HepG2 (cell line): ENCODE data around the gene TRMT10C. TPM values are rescaled to one million over a fixed set of nuclear protein-coding genes. Genes with fewer than 3 reads are reported as not detected.

ENCODE experiments used
- ATAC-seq: fragments of 200-7000 bp; cut with Tn5 transposase; 3 replicates; pipeline ENCODE4 v1.9.1; 2020; ENCODE audit warnings: mild to moderate bottlenecking, moderate library complexity
- BruUV-seq: library from RNA; stranded (reverse); fragments of 400-500 nt; replicated peaks from 2 replicates; lab custom pipeline; 2021; lab: Mats Ljungman, UMichigan
- CTCF ChIA-PET: fragments of 300-600 bp; formaldehyde crosslinking; extraction: SDS; loops from one replicate; lab custom pipeline; 2021; ENCODE audit warnings: low total read pairs, inconsistent platforms, low intra/inter-chr PET ratio; lab: Yijun Ruan, JAX
- POLR2A ChIA-PET: fragments of 350-600 bp; sonication (Branson Sonifier 250); formaldehyde crosslinking; loops from one replicate; lab custom pipeline; 2020; ENCODE audit warnings: antibody characterized with exemption, inconsistent platforms; lab: Yijun Ruan, JAX
- DNase-seq: peaks from one replicate; pipeline ENCODE4 v3.0.0-alpha.2; 2015; ENCODE audit warnings: low spot score
- FAIRE-seq: peaks from 3 replicates; lab custom pipeline; 2011; peaks lifted over from hg19 to GRCh38; lab: Jason Lieb, UNC
- H2AFZ ChIP-seq: one replicate; pipeline ENCODE4 v1.6.1; 2011; ENCODE audit warnings: low read length, inconsistent platforms
- H3K27ac ChIP-seq: fragments of 300-600 bp; 3 replicates; pipeline ENCODE4 v1.8.0; 2011; ENCODE audit warnings: mixed run types, mild to moderate bottlenecking, mixed read lengths, low read length, inconsistent platforms; ENCODE audit not compliant: insufficient read depth; ENCODE audit errors: extremely low read length
- H3K27me3 ChIP-seq, 2 experiments: fragments of 200-600 bp in 1 of 2; 2 replicates in 1 of 2; 3 replicates in 1 of 2; pipeline versions ENCODE4 v1.6.0 to v1.8.0; 2011; ENCODE audit warnings: low read length in 2 of 2, mild to moderate bottlenecking in 2 of 2, moderate library complexity in 2 of 2, inconsistent platforms in 1 of 2; ENCODE audit not compliant: insufficient read depth in 2 of 2, control insufficient read depth in 1 of 2
- H3K36me3 ChIP-seq, 2 experiments: fragments of 200-600 bp in 1 of 2; replicated peaks in 1 of 2; 2 replicates in 1 of 2; 3 replicates in 1 of 2; pipeline versions ENCODE4 v1.5.1 to v1.8.0; 2011; ENCODE audit warnings: low read length in 2 of 2, inconsistent platforms in 1 of 2; ENCODE audit not compliant: insufficient read depth in 2 of 2, control insufficient read depth in 1 of 2
- H3K4me1 ChIP-seq: 2 replicates; pipeline ENCODE4 v1.5.1; 2012; ENCODE audit warnings: low read length, inconsistent platforms; ENCODE audit not compliant: insufficient read depth
- H3K4me2 ChIP-seq: 2 replicates; pipeline ENCODE4 v1.6.0; 2011; ENCODE audit warnings: low read depth, low read length, inconsistent platforms
- H3K4me3 ChIP-seq, 3 experiments: fragments of 200-600 bp in 1 of 3; sonication (generic), shearing (Covaris generic) in 1 of 3; replicated peaks in 1 of 3; 2 replicates each; pipeline ENCODE4 v1.5.1; 2011 to 2016; ENCODE audit warnings: low read length in 3 of 3, inconsistent platforms in 2 of 3, low read depth in 2 of 3, mild to moderate bottlenecking in 2 of 3, control low read depth in 1 of 3, mixed read lengths in 1 of 3; ENCODE audit not compliant: insufficient read depth in 1 of 3
- H3K79me2 ChIP-seq: one replicate; pipeline ENCODE4 v1.6.1; 2011; ENCODE audit warnings: low read length, inconsistent platforms; ENCODE audit not compliant: insufficient read depth
- H3K9ac ChIP-seq: 2 replicates; pipeline ENCODE4 v1.6.0; 2011; ENCODE audit warnings: mild to moderate bottlenecking, low read depth, low read length, inconsistent platforms; ENCODE audit not compliant: insufficient read depth
- H3K9me3 ChIP-seq: 2 replicates; pipeline ENCODE4 v1.5.1; 2012; ENCODE audit warnings: mild to moderate bottlenecking, low read length
- H4K20me1 ChIP-seq: 2 replicates; pipeline ENCODE4 v1.6.0; 2011; ENCODE audit warnings: inconsistent platforms, mild to moderate bottlenecking, low read length, moderate library complexity; ENCODE audit not compliant: insufficient read depth
- IRF2 ChIP-seq: IDR thresholded peaks from 2 replicates; pipeline ENCODE4 v1.6.1; 2018; ENCODE audit warnings: missing genetic modification reagents, missing compliant biosample characterization
- KLF13 ChIP-seq: sonication (generic); formaldehyde crosslinking; IDR thresholded peaks from 2 replicates; pipeline ENCODE4 v1.4.0; 2020; ENCODE audit warnings: mild to moderate bottlenecking, missing genetic modification reagents
- PPARG ChIP-seq: conservative IDR thresholded peaks from 2 replicates; pipeline ENCODE4 v1.6.1; 2016; ENCODE audit warnings: missing biosample characterization, missing genetic modification reagents
- RNF219 ChIP-seq: sonication (generic); formaldehyde crosslinking; IDR thresholded peaks from 2 replicates; pipeline ENCODE4 v1.5.0; 2020; ENCODE audit warnings: mild to moderate bottlenecking, missing genetic modification reagents
- XBP1 ChIP-seq: sonication (generic); formaldehyde crosslinking; IDR thresholded peaks from 2 replicates; pipeline ENCODE4 v1.5.0; 2020; ENCODE audit warnings: missing genetic modification reagents
- ZGPAT ChIP-seq: IDR thresholded peaks from 2 replicates; pipeline ENCODE4 v1.6.1; 2016; ENCODE audit warnings: mild to moderate bottlenecking
- ZNF160 ChIP-seq: sonication (generic); formaldehyde crosslinking; IDR thresholded peaks from 2 replicates; pipeline ENCODE4 v1.8.0; 2022; ENCODE audit warnings: mild to moderate bottlenecking, inconsistent platforms, missing genetic modification reagents
- ZNF17 ChIP-seq: sonication (generic); formaldehyde crosslinking; IDR thresholded peaks from 2 replicates; pipeline ENCODE4 v1.5.0; 2020; ENCODE audit warnings: mild to moderate bottlenecking, missing genetic modification reagents
- ZSCAN25 ChIP-seq: sonication (generic); formaldehyde crosslinking; IDR thresholded peaks from 2 replicates; pipeline ENCODE4 v1.8.0; 2022; ENCODE audit warnings: mild to moderate bottlenecking, missing genetic modification reagents
- WGBS: methylation state at CpG from one replicate; pipeline ENCODE4 v1.1.6; 2017; ENCODE audit warnings: low lambda C conversion rate; 5-methylcytosine and 5-hydroxymethylcytosine counted together
- in situ Hi-C: cut with HindIII; loops from 2 replicates; pipeline ENCODE4 v1.10.0; 2017; ENCODE audit warnings: low pct_unique_long_range_greater_than_20kb; ENCODE audit not compliant: extremely low pct_ligation_motif_present
- intact Hi-C: fragments of 100-400 bp; cut with micrococcal nuclease; formaldehyde crosslinking; loops from one replicate; pipeline ENCODE4 v1.10.0; 2022; ENCODE audit not compliant: unreplicated experiment
- polyA plus RNA-seq, 8 experiments: library from polyadenylated mRNA; depleted of rRNA in 3 of 8; stranded (reverse) in 7 of 8; unstranded in 1 of 8; fragments of >200 nt; fragmentation: Illumina TruSeq in 4 of 8; extraction: Trizol in 4 of 8; gene quantifications; 2 replicates each; pipeline versions ENCODE4 v1.2.1 to v1.2.3, GENCODE V29; 2011 to 2016; ENCODE audit warnings: low read depth in 4 of 8, missing spikeins in 1 of 8, mixed read lengths in 1 of 8; ENCODE audit not compliant: insufficient read depth in 1 of 8
- total RNA-seq, 5 experiments: library from RNA; depleted of rRNA; stranded (reverse); fragments of >200 nt; fragmentation: Illumina TruSeq; extraction: Trizol; gene quantifications; 2 replicates each; pipeline ENCODE4 v1.2.3, GENCODE V29; 2016; ENCODE audit warnings: low read depth in 1 of 5
- TF ChIP-seq, protein P1 (sequence below): sonication (generic); formaldehyde crosslinking; IDR thresholded peaks from 2 replicates; pipeline ENCODE4 v1.9.0; 2021; ENCODE audit warnings: mild to moderate bottlenecking, missing genetic modification reagents
- TF ChIP-seq, protein P2 (sequence below): sonication (generic); formaldehyde crosslinking; IDR thresholded peaks from 2 replicates; pipeline ENCODE4 v1.5.0; 2020; ENCODE audit warnings: missing genetic modification reagents, mild to moderate bottlenecking, borderline replicate concordance

TRMT10C gene
- total and polyA plus RNA-seq, 2 of the 13 experiments (the other 11 are each of a cell fraction or from before 2014, with no cell fraction given), result 10.8 to 39.2 TPM

GRCh38 chr3:101532783-101533602 is 28.7 kb upstream of the TRMT10C start:
- WGBS, result 7% methylated on average over 9 of the region's 9 CpGs
- intact Hi-C loops, result no loop called here
- H3K79me2 ChIP-seq, result no peaks in the 10 kb centered on the region
- no peak overlapping the region for H3K27ac ChIP-seq
- POLR2A ChIA-PET, result no interaction called here
- H4K20me1 ChIP-seq, result no peaks in the 10 kb centered on the region
- H2AFZ ChIP-seq, result no peak overlapping the region
- no TSS peak for BruUV-seq
- FAIRE-seq (no peak), DNase-seq (no peak), ATAC-seq (no peak)
- H3K9ac ChIP-seq, result no peak overlapping the region
- 0 out of 5 replicates have a peak, but pooled peaks cover 0 to 7% of the 10 kb centered on the region in 2 experiments for H3K27me3 ChIP-seq
- CTCF ChIA-PET, result no interaction called here
- H3K4me2 ChIP-seq, result no peak overlapping the region
- in situ Hi-C loops, result no loop called here
- H3K4me1 ChIP-seq, result no peaks in the 10 kb centered on the region
- H3K36me3 ChIP-seq, result no peaks in the 10 kb centered on the region
- H3K4me3 ChIP-seq, result no peak overlapping the region
- H3K9me3 ChIP-seq, result no peaks in the 10 kb centered on the region
- TF ChIP-seq PPARG (CRISPR knock-in tag) (no peak), ZGPAT (CRISPR knock-in tag) (no peak), KLF13 (no peak), ZNF17 (no peak), ZNF160 (CRISPR knock-in tag) (no peak), IRF2 (CRISPR knock-in tag) (no peak), RNF219 (CRISPR knock-in tag) (no peak), XBP1 (no peak), ZSCAN25 (no peak)
- TF ChIP-seq, protein P1, sequence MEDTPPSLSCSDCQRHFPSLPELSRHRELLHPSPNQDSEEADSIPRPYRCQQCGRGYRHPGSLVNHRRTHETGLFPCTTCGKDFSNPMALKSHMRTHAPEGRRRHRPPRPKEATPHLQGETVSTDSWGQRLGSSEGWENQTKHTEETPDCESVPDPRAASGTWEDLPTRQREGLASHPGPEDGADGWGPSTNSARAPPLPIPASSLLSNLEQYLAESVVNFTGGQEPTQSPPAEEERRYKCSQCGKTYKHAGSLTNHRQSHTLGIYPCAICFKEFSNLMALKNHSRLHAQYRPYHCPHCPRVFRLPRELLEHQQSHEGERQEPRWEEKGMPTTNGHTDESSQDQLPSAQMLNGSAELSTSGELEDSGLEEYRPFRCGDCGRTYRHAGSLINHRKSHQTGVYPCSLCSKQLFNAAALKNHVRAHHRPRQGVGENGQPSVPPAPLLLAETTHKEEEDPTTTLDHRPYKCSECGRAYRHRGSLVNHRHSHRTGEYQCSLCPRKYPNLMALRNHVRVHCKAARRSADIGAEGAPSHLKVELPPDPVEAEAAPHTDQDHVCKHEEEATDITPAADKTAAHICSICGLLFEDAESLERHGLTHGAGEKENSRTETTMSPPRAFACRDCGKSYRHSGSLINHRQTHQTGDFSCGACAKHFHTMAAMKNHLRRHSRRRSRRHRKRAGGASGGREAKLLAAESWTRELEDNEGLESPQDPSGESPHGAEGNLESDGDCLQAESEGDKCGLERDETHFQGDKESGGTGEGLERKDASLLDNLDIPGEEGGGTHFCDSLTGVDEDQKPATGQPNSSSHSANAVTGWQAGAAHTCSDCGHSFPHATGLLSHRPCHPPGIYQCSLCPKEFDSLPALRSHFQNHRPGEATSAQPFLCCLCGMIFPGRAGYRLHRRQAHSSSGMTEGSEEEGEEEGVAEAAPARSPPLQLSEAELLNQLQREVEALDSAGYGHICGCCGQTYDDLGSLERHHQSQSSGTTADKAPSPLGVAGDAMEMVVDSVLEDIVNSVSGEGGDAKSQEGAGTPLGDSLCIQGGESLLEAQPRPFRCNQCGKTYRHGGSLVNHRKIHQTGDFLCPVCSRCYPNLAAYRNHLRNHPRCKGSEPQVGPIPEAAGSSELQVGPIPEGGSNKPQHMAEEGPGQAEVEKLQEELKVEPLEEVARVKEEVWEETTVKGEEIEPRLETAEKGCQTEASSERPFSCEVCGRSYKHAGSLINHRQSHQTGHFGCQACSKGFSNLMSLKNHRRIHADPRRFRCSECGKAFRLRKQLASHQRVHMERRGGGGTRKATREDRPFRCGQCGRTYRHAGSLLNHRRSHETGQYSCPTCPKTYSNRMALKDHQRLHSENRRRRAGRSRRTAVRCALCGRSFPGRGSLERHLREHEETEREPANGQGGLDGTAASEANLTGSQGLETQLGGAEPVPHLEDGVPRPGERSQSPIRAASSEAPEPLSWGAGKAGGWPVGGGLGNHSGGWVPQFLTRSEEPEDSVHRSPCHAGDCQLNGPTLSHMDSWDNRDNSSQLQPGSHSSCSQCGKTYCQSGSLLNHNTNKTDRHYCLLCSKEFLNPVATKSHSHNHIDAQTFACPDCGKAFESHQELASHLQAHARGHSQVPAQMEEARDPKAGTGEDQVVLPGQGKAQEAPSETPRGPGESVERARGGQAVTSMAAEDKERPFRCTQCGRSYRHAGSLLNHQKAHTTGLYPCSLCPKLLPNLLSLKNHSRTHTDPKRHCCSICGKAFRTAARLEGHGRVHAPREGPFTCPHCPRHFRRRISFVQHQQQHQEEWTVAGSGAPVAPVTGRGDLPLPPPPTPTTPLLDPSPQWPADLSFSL, result no peak
- TF ChIP-seq, protein P2, sequence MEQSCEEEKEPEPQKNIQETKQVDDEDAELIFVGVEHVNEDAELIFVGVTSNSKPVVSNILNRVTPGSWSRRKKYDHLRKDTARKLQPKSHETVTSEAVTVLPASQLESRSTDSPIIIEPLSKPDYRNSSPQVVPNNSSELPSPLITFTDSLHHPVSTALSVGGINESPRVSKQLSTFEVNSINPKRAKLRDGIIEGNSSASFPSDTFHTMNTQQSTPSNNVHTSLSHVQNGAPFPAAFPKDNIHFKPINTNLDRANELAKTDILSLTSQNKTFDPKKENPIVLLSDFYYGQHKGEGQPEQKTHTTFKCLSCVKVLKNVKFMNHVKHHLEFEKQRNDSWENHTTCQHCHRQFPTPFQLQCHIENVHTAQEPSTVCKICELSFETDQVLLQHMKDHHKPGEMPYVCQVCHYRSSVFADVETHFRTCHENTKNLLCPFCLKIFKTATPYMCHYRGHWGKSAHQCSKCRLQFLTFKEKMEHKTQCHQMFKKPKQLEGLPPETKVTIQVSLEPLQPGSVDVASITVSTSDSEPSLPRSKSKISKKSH (CRISPR knock-in tag), result no peak
